HK-2 (cell line): Measurements from ENCODE around the gene SH2D1A.

Experiments used
- DNase-seq: peaks from one replicate; pipeline ENCODE4 v3.0.0-alpha.2; 2018; ENCODE audit not compliant: unreplicated experiment

The SH2D1A gene

GRCh38 chrX:124421898-124422655 lies 75.7 kb downstream of the SH2D1A start:
- DNase-seq: no peak
